ENCODE measurements around the gene RAVER1.
"Not testable (repeated sequence)": the region's sequence is repeated elsewhere in the genome, so short reads cannot be mapped to it uniquely, and the experiment has no call there.

RAVER1 gene

DNA sequence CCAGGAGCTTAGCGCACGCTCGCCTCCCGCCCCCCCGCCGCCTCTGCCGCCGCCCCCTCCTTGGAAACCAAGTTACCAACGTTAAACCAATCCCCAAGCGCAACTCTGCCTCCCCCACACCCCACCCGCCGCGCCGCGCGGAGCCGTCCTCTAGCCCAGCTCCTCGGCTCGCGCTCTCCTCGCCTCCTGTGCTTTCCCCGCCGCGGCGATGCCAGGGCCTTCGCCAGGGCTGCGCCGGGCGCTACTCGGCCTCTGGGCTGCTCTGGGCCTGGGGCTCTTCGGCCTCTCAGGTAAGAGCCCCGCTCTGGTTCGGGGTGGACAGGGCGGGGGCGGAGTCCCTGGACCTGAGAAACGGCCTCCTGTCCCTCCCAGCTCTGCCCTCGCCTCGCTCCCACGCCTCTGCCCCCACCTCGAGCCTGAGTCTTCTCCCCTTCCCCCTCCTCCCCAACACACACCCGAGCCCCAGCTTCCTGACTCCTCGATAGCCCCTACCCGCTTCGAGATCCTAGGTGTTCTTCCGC is 43.4 kb downstream of the RAVER1 start, which contains the start of gene ICAM5:
Gene ICAM5, plus strand, starts transcription at position 117 of the 521 bp plus-strand sequence. Its CDS starts 92 bp downstream, at position 209.
- DNase-seq = peak; percentile 45

DNA sequence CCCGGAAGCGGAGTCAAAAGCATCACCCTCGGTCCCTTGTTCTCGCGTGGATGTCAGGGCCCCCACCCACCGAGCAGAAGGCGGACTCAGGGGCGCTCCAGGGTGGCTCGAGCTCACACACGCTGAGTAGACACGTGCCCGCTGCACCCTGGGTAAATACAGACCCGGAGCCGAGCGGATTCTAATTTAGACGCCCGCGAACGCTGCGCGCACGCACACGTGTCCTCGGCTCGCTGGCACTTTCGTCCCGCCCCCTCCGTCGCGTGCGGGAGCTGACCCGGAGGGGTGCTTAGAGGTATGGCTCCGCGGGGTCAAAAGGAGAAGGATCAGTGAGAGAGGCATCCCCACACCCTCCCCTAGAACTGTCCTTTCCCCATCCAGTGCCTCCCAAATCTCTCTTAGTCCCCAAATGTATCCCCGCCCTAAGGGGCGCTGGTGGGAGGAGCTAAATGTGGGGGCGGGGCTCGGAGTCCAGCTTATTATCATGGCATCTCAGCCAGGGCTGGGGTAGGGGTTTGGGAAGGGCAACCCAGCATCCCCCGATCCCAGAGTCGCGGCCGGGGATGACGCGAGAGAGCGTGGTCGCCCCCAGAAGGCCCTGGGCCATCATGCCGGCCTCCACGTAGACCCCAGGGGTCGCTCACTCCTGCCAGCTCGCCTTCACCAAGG is 44.0 kb downstream of the RAVER1 start:
- DNase-seq = peak; percentile 76

DNA sequence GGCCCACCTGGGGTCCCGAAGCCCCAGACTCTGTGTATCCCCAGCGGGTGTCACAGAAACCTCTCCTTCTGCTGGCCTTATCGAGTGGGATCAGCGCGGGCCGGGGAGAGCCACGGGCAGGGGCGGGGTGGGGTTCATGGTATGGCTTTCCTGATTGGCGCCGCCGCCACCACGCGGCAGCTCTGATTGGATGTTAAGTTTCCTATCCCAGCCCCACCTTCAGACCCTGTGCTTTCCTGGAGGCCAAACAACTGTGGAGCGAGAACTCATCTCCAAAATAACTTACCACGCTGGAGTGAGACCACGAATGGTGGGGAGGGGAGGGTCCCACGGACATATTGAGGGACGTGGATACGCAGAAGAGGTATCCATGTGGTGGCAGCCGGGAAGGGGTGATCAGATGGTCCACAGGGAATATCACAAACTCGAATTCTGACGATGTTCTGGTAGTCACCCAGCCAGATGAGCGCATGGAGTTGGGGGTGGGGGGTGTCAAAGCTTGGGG is 44.6 kb downstream of the RAVER1 start:
- DNase-seq = peak; percentile 45

DNA sequence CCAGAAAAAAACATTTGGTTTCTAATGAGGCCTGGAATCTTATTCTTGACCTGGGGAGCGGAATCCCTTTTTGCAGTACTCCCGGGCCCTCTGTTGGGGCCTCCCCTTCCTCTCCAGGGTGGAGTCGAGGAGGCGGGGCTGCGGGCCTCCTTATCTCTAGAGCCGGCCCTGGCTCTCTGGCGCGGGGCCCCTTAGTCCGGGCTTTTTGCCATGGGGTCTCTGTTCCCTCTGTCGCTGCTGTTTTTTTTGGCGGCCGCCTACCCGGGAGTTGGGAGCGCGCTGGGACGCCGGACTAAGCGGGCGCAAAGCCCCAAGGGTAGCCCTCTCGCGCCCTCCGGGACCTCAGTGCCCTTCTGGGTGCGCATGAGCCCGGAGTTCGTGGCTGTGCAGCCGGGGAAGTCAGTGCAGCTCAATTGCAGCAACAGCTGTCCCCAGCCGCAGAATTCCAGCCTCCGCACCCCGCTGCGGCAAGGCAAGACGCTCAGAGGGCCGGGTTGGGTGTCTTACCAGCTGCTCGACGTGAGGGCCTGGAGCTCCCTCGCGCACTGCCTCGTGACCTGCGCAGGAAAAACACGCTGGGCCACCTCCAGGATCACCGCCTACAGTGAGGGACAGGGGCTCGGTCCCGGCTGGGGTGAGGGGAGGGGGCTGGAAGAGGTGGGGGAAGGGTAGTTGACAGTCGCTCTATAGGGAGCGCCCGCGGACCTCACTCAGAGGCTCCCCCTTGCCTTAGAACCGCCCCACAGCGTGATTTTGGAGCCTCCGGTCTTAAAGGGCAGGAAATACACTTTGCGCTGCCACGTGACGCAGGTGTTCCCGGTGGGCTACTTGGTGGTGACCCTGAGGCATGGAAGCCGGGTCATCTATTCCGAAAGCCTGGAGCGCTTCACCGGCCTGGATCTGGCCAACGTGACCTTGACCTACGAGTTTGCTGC is 46.3 kb downstream of the RAVER1 start, which contains the start of gene ICAM4:
Gene ICAM4, plus strand, starts transcription at position 153 of the 935 bp plus-strand sequence. Its CDS starts 58 bp downstream, at position 211.
- DNase-seq = peak; percentile 28

DNA sequence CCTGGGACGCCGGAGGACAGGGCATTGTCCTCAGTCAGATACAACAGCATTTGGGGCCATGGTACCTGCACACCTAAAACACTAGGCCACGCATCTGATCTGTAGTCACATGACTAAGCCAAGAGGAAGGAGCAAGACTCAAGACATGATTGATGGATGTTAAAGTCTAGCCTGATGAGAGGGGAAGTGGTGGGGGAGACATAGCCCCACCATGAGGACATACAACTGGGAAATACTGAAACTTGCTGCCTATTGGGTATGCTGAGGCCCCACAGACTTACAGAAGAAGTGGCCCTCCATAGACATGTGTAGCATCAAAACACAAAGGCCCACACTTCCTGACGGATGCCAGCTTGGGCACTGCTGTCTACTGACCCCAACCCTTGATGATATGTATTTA is 47.9 kb downstream of the RAVER1 start:
- no peak for DNase-seq

DNA sequence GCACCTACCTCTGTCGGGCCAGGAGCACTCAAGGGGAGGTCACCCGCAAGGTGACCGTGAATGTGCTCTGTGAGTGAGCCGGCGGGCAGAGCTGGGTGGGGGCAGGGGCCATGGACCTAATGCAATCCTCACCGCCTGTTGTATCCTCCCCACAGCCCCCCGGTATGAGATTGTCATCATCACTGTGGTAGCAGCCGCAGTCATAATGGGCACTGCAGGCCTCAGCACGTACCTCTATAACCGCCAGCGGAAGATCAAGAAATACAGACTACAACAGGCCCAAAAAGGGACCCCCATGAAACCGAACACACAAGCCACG is 48.4 kb downstream of the RAVER1 start:
- no peak for DNase-seq

DNA sequence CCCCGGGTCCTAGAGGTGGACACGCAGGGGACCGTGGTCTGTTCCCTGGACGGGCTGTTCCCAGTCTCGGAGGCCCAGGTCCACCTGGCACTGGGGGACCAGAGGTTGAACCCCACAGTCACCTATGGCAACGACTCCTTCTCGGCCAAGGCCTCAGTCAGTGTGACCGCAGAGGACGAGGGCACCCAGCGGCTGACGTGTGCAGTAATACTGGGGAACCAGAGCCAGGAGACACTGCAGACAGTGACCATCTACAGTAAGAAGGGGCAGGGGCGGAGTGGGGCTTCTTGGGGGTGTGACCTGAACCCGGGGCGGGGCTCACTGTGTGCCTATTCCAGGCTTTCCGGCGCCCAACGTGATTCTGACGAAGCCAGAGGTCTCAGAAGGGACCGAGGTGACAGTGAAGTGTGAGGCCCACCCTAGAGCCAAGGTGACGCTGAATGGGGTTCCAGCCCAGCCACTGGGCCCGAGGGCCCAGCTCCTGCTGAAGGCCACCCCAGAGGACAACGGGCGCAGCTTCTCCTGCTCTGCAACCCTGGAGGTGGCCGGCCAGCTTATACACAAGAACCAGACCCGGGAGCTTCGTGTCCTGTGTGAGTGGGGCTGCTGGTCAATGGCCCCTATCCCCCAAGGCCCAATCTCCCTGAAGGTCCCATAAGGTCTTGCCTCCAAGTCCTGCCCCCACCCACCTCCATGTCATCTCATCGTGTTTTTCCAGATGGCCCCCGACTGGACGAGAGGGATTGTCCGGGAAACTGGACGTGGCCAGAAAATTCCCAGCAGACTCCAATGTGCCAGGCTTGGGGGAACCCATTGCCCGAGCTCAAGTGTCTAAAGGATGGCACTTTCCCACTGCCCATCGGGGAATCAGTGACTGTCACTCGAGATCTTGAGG is 49.0 kb downstream of the RAVER1 start:
- DNase-seq = no peak

DNA sequence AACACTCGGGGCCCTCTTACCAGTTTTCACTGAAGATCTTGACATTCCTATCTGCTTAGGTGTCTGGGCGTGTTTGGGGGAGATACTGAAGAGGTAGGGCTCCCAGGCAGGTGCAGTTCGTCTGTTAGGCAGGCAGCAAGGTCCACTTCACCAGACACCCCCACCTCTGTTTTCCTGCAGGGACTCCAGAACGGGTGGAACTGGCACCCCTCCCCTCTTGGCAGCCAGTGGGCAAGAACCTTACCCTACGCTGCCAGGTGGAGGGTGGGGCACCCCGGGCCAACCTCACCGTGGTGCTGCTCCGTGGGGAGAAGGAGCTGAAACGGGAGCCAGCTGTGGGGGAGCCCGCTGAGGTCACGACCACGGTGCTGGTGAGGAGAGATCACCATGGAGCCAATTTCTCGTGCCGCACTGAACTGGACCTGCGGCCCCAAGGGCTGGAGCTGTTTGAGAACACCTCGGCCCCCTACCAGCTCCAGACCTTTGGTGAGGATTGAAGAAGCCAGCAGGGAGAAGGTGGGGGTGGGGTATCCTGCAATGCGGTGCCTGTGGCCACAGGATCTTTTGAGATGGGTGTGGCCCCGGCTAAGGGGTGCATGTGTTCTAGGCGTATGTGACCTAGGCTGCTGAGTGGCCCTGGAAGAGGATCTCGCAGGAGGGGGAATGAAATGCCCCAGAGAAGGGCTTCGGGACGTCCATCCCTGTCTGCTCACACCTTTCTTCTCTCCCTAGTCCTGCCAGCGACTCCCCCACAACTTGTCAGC is 49.8 kb downstream of the RAVER1 start:
- no peak for DNase-seq

DNA sequence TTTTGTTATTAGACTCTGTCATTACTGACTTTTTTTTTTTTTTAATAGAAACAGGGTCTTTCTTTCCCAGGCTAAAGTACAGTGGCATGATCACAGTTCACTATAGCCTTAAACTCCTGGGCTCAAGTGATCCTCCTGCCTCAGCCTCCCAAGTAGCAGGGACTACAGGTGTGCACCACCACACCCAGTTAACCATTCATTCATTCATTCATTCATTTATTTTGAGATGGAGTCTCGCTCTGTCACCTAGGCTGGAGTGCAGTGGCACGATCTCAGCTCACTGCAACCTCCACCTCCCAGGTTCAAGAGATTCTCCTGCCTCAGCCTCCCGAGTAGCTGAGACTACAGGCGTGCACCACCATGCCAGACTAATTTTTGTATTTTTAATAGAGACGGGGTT is 51.3 kb downstream of the RAVER1 start:
- not testable (repeated sequence) for DNase-seq

DNA sequence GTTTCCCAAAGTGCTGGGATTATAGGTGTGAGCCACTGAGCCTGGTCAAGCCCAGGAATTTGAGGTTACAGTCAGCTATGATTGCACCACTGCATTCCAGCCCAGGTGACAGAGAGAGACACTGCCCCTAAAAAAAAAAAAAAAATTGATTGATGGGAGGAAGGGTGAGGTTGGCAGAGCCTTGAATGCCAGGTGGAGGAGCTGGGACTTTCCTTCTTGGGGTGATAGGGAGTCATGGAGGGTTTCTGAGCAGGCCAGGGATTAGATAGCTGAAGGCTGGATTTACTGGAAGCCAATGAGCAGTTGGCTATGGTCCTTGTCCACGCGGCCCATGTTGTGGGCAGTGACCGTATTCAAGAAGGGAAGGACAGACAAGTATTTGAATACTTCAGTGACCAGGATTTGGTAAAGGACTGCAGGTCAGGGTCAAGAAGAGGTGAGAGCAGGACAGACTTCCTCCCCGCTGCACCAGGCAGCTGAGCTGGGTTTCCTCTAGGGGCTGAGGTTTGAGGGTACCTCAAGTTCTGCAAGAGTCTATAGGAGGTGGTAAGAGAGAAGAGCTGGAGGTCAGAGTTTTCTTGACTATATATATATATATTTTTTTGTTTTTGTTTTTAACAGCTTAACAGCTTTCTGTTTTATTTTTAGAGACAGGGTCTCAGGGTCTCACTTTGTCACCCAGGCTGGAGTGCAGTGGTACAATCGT is 53.4 kb downstream of the RAVER1 start:
- no peak for DNase-seq

DNA sequence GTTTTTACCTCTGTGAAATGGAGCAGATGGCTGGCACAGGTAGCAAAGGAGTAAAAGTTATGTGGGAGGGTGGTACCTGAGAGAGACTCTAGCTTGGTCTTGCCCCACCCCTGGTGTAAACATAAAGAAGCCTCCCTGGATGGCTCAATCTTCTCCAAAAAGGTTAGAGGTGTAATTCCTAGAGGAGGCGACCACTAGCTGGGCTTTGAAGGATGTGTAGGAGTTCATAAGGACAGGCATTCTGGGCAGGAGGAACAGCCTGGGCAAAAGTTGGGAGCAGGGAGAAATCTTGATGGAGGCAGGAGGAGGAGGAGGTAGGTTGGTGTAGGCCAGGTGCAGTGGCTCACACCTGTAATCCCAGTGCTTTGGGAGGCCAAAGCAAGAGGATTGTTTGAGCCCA is 54.4 kb downstream of the RAVER1 start:
- no peak for DNase-seq

DNA sequence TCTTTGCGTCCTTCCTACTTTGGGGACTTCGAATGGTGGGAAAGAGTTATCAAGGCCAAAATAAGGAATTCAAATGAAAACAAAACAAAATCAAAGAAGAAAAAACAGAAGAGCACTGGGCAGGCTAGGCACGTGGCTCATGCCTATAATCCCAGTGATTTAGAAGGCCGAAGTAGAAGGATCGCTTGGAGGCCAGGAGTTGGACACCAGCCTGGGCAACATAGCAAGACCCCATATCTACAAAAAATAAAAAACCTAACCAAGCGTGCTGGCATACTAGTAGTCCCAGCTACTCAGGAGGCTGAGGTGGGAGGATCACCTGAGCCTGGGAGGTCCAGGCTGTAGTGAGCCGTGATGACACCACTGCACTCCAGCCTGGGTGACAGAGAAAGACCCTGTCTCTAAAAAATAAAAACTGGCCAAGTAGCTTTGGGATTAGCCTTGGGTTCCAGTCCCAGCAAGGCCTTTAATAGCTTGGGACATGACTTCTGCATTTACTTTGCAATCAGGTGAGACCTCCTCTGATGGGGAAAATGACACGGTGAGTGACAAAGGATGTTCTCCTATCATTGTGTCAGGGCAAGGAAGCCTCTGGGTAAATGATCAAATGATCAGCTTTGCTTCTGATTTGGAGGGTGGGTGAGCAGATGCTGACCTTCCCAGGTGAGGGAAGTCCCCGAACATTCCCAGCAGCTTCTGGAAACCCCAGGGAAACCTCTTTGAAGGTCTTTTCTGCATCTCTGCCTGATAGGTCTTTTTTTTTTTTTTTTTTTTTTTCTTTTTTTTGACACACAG is 55.3 kb downstream of the RAVER1 start:
- DNase-seq = no peak

DNA sequence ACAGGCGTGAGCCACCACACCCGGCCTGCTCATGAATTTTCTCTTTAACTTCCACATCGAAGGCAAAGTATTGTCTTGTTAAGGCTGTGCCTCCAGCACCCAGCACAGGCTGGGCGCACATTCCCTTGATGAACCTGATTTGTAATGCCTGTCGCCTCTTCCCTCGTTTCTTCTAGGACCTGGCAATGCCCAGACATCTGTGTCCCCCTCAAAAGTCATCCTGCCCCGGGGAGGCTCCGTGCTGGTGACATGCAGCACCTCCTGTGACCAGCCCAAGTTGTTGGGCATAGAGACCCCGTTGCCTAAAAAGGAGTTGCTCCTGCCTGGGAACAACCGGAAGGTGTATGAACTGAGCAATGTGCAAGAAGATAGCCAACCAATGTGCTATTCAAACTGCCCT is 58.7 kb downstream of the RAVER1 start:
- no peak for DNase-seq

DNA sequence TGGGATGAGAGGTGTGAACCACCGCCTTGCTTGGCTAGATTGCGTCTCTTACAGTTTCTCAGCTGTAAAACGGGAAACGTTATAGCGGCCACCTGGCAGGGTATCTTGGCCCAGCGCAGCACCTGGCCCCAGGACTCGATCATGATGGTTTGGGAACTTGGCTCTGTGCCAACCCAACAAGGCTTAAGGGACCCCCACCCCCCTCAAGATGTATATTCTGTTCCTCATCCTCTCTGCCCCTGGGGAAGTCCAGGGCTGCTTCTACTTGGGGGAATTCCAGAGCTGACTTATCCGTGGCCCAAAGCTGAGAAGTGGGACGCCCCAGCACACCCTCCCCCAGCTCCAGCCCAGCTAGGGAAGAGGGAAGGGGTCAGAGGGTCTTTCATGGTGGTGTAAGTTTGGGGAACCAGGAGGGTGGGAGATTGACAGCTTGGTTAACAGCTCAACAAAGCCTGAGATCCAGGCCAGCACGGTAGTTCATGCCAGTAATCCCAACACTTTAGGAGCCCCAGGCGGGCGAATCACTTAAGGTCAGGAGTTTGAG is 61.7 kb downstream of the RAVER1 start:
- DNase-seq = peak; percentile 45

DNA sequence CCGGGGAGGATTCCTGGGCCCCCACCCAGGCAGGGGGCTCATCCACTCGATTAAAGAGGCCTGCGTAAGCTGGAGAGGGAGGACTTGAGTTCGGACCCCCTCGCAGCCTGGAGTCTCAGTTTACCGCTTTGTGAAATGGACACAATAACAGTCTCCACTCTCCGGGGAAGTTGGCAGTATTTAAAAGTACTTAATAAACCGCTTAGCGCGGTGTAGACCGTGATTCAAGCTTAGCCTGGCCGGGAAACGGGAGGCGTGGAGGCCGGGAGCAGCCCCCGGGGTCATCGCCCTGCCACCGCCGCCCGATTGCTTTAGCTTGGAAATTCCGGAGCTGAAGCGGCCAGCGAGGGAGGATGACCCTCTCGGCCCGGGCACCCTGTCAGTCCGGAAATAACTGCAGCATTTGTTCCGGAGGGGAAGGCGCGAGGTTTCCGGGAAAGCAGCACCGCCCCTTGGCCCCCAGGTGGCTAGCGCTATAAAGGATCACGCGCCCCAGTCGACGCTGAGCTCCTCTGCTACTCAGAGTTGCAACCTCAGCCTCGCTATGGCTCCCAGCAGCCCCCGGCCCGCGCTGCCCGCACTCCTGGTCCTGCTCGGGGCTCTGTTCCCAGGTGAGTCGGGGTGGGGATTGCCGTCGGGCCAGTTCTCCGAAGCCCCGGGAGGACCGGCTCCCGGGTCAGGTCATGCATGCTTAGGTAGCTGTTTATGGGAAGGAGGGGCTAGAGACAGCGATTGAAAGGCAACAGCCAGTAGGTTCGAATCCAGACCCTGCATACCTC is 62.5 kb downstream of the RAVER1 start, which contains the start of gene ICAM1:
Gene ICAM1, plus strand, starts transcription at position 505 of the 779 bp plus-strand sequence. Its CDS starts 40 bp downstream, at position 545.
- DNase-seq = peak; percentile 74

DNA sequence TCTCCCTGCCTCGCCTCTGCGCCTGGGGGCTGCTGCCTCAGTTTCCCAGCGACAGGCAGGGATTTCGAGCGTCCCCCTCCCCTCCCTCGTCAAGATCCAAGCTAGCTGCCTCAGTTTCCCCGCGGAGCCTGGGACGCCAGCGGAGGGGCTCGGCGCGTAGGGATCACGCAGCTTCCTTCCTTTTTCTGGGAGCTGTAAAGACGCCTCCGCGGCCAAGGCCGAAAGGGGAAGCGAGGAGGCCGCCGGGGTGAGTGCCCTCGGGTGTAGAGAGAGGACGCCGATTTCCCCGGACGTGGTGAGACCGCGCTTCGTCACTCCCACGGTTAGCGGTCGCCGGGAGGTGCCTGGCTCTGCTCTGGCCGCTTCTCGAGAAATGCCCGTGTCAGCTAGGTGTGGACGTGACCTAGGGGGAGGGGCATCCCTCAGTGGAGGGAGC is 63.1 kb downstream of the RAVER1 start:
- peak; percentile 69 for DNase-seq

DNA sequence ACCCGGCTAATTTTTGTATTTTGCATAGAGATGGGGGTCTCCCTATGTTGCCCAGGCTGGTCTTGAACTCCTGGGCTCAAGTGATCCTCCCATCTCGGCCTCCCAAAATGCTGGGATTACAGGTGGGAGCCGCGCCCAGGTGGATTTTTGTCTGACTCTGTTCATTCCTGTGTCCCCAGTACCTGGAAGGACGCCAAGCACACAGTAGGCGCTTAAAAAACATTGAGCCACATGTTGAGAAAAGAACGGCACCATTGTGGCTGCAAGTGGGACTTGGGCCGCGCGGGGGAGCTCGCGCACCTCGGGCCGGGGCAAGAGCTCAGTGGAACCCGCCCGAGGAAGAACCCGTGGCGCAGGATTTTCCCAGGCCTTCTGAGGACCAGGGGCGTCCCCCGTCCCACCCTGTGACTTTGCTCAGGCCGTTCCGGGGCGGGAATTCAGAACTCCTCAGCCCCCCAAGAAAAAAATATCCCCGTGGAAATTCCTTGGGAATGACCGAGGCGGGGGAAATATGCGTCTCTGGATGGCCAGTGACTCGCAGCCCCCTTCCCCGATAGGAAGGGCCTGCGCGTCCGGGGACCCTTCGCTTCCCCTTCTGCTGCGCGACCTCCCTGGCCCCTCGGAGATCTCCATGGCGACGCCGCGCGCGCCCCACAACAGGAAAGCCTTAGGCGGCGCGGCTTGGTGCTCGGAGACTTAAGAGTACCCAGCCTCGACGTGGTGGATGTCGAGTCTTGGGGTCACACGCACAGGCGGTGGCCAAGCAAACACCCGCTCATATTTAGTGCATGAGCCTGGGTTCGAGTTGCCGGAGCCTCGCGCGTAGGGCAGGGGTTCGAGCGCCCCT is 63.8 kb downstream of the RAVER1 start:
- DNase-seq = peak; percentile 89

DNA sequence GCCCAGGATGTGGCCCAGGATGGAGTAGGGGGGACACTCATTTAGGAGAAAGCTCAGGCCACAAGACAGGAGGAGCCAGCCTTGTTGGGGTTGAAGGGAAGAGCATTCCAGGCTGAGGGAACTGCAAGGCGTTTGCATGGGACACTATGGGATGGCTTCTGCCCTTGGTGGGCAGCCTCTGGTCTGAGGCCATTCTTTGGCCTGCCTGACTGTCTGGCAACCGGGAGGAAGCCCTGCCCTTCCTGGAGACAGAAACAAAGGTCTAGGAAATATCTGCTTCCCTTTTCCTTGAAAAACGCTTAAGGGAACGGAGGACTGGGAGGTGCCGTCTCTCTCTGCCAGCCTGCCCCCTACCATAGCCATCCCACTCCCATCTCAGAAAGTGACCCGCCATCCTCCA is 65.3 kb downstream of the RAVER1 start:
- no peak for DNase-seq
